KOPT-K1 (cell line): Measurements from ENCODE around the gene CSKMT.
A peak's percentile ranks its signal among the peaks of the same experiment; 100 is the strongest.
"Not testable (repeated sequence)": the region's sequence is repeated elsewhere in the genome, so short reads cannot be mapped to it uniquely, and the experiment has no call there.

Experiments
- H3K27ac ChIP-seq: fragments of 200-600 bp; sonication (generic); 2 replicates; pipeline ENCODE4 v1.5.1; 2016; ENCODE audit warnings: antibody characterized with exemption, mild to moderate bottlenecking, low read depth, low read length; ENCODE audit not compliant: poor library complexity, severe bottlenecking
- H3K36me3 ChIP-seq: fragments of 200-600 bp; sonication (generic); 2 replicates; pipeline ENCODE4 v1.5.1; 2017; ENCODE audit warnings: antibody characterized with exemption, mild to moderate bottlenecking, low read length, moderate library complexity; ENCODE audit not compliant: insufficient read depth
- H3K9me3 ChIP-seq: fragments of 200-600 bp; sonication (generic); 2 replicates; pipeline ENCODE4 v1.5.1; 2017; ENCODE audit warnings: antibody characterized with exemption, low read length, mild to moderate bottlenecking; ENCODE audit not compliant: insufficient read depth, poor library complexity, severe bottlenecking

The CSKMT gene

GRCh38 chr11:62648185-62648966, 16.7 kb upstream of the CSKMT start:
- peaks cover 45% of the 10 kb centered on the region for H3K36me3 ChIP-seq
- no peaks in the 10 kb centered on the region for H3K9me3 ChIP-seq
- no peak overlapping the region for H3K27ac ChIP-seq

GRCh38 chr11:62648967-62649364, 16.1 kb upstream of the CSKMT start:
- H3K9me3 ChIP-seq, result no peaks in the 10 kb centered on the region
- peaks cover 39% of the 10 kb centered on the region for H3K36me3 ChIP-seq
- H3K27ac ChIP-seq, result no peak overlapping the region

- Histone ChIP-seq H3K9me3 (no peaks in the 10 kb centered on the region), H3K36me3 (peaks cover 34% of the 10 kb centered on the region), H3K27ac (no peak overlapping the region)
Observed at GRCh38 chr11:62649486-62649885, 15.6 kb upstream of the CSKMT start.

GRCh38 chr11:62650283-62650682, 14.8 kb upstream of the CSKMT start:
- H3K36me3 ChIP-seq, result peaks cover 27% of the 10 kb centered on the region
- not testable (repeated sequence) for H3K27ac ChIP-seq, H3K9me3 ChIP-seq

GRCh38 chr11:62652161-62653006, 12.7 kb upstream of the CSKMT start:
- peaks cover 25% of the 10 kb centered on the region for H3K36me3 ChIP-seq
- H3K9me3 ChIP-seq, result no peaks in the 10 kb centered on the region
- peak overlapping the region; percentile 76 for H3K27ac ChIP-seq

GRCh38 chr11:62654297-62654696, 10.8 kb upstream of the CSKMT start:
- Histone ChIP-seq H3K27ac (no peak overlapping the region), H3K36me3 (peaks cover 6% of the 10 kb centered on the region), H3K9me3 (no peaks in the 10 kb centered on the region)

- Histone ChIP-seq H3K9me3 (no peaks in the 10 kb centered on the region), H3K36me3 (peaks cover 14% of the 10 kb centered on the region; the same call in 1 of the 2 replicates), H3K27ac (no peak overlapping the region)
Observed at GRCh38 chr11:62656796-62657429, 8.2 kb upstream of the CSKMT start.

- no peaks in the 10 kb centered on the region for H3K9me3 ChIP-seq
- peak overlapping the region; percentile 84 for H3K27ac ChIP-seq
- H3K36me3 ChIP-seq, result peaks cover 52% of the 10 kb centered on the region
Observed at GRCh38 chr11:62664405-62665074, 572 bp upstream of the CSKMT start.

- peak overlapping the region; percentile 84 for H3K27ac ChIP-seq
- no peaks in the 10 kb centered on the region for H3K9me3 ChIP-seq
- H3K36me3 ChIP-seq, result peaks cover 52% of the 10 kb centered on the region
Observed at GRCh38 chr11:62665599-62666258, 617 bp downstream of the CSKMT start.

- H3K36me3 ChIP-seq, result peaks cover 47% of the 10 kb centered on the region
- H3K27ac ChIP-seq, result peak overlapping the region; percentile 84
- no peaks in the 10 kb centered on the region for H3K9me3 ChIP-seq
Observed at GRCh38 chr11:62666259-62666926, 1.3 kb downstream of the CSKMT start.

GRCh38 chr11:62667460-62667859, 2.3 kb downstream of the CSKMT start:
- Histone ChIP-seq H3K36me3 (peaks cover 37% of the 10 kb centered on the region), H3K27ac (no peak overlapping the region), H3K9me3 (no peaks in the 10 kb centered on the region)

GRCh38 chr11:62669420-62670161, 4.5 kb downstream of the CSKMT start:
- Histone ChIP-seq H3K36me3 (peaks cover 47% of the 10 kb centered on the region), H3K27ac (peak overlapping the region; percentile 4), H3K9me3 (no peaks in the 10 kb centered on the region)

GRCh38 chr11:62671236-62671607, 6.1 kb downstream of the CSKMT start:
- Histone ChIP-seq H3K27ac (peak overlapping the region; percentile 93), H3K36me3 (peaks cover 58% of the 10 kb centered on the region), H3K9me3 (no peaks in the 10 kb centered on the region)
